HuH-7 (cell line): Measurements from ENCODE around the gene PODXL2.

Experiments
- DNase-seq: peaks from one replicate; pipeline ENCODE4 v3.0.0; 2011; ENCODE audit warnings: low spot score

Gene PODXL2

DNA sequence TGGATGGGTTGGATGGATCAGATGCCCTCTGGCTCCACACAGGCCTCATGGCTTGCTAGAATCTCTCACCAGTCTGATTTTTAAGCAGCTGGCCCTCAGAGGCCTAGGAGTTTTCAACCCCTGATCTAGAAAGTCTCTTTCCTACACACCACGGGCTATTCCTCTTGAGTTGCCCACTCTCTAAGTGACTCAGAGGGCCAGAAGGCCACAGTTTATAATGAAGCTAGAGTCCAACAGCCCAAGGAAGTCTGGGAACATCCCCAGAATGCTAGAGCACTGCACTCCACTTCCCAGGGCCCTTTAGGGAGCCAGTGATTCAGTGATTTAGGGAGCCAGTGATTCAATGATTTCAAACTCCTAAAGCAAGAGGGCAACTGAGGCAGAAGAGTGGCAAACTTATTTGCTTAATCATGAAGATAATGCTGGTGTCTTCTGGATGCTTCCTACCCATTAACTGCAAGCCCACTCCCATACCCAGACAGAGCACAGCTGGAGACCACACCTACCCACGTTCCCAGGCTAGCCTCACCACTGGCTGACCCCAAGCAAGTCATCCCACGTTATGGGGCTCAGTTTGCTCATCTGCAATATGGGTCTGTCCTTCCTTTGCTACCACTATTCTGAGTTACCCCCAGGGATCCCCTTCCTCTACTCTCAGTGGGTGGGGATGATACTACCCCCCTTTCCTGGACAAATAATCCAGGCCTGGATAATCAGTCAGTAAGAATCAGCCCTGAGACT is 80.5 kb downstream of the PODXL2 start:
- no peak for DNase-seq

DNA sequence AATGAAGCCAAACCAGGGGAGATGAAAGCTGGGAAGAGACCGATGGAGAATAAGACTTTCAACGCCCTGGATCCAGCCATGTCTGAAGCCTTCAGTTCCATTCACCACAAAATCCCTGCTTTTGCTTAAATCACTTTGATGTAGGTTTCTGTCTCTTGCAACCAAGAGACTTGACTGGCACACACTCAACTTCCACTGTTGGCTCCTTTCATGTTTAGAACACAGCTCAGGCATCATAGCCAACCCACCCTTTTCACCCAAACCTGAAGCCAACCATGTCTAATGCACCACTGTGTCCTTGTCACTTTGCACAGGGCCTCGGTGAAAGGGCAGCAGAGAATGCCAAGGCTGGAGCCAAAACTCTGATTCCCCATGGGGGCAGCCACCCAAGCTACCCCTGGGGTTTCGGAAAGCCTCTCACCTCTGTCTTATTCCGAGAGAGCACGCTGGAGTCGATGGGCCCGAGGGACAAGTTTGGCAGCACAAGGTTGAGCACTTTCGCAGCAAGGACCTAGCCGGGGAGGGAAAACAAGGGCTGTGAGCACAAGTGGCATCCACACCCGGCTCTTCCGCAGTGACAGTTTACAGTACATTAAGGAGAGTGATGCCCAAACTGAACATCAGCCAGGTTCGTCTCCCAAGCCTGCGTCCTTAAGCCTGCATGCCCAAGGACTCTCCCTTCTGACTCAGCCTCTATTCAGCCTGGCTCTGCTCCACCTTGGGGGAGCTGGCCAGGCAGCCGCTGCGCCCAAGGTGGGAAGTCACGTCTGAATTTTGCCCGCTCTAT is 81.4 kb downstream of the PODXL2 start:
- DNase-seq = no peak

DNA sequence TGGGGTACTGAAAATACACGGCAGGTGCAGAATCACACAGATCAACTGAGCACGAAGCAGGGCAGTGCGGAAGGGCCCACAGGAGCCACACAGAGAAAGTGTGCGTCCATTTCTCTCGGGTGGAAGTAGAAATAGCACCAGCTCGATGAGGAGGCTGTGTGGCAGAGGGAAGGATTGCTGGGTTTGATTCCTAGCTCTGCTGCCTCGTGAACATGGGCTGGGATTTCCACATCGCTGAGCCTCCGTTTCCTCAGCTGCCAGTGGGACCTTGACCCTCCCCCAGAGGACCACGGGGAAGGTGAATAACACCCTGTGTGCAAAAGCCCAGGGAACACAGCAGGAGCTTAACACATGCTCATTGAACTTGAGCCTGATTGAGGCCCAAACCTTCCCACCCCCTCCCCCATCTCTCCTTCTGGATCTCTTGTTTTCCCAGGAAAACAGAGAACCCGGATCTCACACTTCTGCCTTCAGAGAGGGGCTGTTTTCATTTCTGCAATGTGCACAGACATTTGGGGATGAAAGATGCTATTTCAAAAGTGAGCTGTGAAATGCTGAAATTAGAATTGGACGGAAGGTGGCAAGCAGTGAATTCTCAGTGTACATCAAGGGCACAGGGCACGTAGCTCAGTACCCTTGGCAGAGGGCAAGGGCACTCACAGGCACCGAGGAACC is 82.2 kb downstream of the PODXL2 start:
- no peak for DNase-seq

DNA sequence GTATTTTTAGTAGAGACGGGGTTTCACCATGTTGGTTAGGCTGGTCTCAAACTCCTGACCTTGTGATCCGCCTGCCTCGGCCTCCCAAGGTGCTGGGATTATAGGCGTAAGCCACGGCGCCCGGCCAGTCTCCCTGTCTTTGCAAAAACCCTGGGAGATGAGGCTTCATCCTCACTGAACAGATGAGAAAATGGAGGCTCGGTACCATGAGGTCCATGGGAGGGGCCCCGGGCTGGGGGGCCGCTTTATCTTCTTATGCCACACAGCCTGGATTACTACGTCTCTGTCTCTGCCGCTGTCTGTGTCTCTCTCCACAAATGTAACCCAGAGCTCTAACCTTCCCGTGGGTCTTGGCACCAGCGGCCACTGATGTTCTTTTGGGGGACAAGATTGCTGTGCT is 82.9 kb downstream of the PODXL2 start:
- DNase-seq = no peak

DNA sequence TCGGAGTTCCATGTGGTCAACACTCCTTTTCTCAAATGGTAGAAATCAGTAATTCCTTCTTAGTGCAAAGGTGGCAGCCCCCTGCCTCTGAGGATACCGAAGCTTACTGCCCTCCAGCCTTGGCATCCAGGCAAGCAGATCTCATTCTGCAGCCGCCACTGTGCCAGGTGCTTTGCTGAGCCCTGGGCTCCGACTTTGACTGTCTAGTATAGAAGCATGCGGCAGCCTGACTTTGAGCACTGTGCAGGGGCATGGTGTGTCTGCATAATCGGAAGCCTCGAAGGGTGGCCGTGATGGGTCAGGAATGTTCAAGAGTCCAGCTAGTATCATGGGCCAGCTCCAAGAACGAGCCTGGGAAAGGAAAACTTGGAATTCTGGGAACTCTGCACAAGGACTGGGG is 83.5 kb downstream of the PODXL2 start:
- DNase-seq = no peak

DNA sequence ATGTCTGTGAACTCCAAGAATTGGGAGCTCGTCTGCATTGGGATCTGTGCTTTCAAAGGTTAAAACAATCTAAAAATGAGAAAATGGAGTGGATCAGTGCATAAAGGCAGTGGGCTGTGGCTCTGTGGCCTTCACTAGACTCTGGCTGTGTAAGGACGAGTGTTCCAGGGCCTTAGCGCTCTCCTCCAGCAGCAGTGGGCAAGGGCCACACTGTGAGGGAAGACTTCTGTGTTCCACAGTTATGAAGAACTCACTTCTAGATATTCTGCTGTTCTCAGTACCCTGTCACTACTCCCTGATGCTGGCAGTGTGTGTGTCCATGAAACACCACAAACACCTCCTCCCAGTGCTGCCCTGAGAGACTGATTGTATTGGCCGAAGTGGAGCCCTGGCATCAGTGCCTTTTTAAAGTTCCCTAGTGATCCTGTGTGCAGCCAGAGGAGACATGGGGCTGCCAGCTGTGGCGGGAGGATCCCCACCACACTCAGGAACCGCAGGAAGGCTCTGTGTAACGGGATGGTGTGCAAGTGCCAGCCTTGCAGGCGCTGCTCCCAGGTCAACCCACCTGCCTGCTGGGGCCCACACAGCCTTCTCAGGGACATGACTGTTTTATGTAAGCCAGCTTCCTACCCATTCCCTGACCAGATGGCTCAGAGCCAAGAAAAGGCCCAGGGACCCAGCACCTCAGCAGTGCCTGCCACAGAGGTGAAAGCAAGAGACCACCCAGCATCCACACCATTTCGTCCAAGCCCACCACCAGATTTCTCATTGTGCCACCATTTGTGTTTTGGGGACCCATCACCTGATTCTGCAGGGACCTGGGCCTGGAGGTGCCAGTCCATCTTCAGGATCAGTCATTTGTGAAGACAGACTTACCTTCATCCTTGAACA is 84.1 kb downstream of the PODXL2 start:
- no peak for DNase-seq

DNA sequence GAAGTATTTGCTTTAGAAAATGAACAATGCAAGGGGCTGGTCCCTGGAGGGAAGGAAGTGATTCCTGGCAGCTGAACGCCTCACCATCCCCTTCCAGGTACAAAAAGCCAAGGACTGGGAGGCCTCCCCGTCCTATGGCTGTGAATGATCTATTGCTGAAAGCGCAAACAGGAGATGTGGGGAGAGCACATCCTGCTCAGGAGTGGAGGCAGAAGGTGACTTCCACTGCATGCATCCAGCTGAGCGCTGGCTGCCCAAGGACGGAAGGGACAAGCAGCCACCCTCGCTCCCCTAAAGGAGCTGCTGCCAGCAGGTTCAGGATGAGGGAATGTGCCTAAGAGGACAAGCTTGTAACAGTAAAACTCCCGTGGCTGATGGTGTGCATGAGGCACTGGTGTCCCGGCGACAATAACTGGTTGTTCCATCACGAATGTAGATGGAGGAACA is 85.2 kb downstream of the PODXL2 start:
- DNase-seq = no peak

DNA sequence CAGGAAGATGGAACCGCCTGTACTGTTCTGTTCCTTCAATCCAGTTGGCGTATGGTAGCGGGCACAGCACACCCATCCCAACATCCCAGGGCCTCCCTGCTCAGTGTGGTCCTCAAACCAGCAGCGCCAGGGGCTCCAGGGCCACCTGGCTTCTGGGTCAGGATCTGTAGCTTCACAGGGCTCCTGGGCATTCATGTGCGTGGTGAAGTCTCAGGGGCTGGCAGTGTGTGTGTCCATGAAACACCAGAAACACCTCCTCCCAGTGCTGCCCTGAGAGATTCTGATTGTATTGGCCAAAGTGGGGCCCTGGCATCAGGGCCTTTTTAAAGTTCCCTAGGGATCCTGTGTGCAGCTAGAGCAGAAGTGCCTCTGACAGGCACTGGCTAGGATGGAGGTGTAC is 85.9 kb downstream of the PODXL2 start:
- DNase-seq = no peak

DNA sequence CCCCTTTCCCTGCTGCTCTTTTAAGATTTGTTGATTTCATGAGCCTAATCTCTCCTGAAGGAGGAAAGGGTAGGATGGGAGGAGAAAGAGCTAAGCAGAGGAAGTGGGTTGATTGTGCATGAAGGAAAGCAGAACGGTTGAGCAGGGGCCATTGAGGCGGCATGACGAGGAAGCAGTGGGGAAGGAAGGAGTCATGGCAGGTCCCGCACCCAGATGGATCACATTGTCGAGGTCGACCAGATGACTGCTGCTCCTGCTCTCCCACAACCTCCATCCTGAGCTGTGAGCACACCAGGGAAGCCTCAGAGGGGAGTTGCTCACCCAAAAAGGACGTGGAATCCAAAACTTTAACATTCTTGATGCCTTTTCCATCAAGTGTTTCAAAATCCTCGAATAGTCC is 86.5 kb downstream of the PODXL2 start:
- DNase-seq = no peak

DNA sequence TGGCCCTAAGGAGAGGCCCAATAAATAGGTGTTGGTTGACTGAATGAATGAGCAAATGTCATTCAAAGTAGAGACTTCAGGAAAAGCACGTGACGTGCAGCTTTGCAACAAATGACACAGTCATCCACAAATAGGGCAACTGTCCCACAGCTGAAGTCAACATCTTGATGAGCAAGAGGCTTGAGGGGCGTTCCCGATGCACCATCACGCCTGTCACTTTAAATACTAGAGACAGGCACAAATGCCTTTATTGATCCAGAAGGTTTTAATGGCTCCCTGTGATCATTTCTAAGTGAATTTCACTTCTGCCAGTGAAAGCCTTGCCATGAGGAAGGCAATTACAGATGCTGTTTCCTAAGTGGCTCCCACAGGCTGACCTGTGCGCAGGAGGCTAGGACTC is 87.4 kb downstream of the PODXL2 start:
- DNase-seq = no peak

DNA sequence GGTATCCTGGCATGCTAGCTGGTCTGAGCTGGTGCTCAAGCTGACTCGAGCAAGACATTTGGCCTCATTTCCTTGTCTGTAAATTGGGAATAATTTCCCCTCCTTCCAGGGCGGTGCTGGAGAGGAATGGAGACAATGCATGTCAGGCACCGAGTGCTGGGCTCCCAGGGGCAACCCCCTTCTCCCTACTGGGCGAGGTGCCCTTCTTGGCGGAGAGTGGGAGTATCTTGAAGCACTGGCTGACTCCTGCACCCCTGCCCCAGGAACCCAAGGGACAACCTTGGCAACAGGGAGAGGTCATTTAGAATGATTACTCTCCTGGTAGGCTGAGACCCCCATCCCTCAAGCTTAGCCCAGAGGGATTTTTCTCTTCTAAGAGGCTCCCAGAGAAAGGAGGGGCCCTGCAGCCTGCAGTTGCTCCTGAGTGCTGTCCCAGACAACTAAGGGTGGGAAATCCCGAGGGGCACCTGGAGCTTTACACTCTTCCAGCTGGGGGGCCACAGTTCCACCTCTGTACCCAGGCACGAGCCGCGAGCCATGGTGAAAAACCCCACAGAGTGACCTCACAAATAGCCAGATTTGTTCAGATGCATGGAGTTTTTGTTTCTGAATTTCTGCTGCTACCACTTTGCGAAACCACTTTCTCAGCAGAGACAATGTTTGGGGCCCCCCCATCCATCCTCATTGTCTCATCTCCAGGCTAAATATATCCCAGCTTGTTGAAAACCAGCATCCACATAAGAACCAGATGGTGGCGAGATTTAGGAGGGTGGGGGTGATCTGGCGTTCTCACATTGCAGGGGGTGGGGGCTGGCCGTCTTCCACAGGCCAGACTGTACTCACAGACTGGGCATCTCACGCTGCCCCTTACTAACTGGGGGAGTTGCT is 88.6 kb downstream of the PODXL2 start:
- DNase-seq = no peak

DNA sequence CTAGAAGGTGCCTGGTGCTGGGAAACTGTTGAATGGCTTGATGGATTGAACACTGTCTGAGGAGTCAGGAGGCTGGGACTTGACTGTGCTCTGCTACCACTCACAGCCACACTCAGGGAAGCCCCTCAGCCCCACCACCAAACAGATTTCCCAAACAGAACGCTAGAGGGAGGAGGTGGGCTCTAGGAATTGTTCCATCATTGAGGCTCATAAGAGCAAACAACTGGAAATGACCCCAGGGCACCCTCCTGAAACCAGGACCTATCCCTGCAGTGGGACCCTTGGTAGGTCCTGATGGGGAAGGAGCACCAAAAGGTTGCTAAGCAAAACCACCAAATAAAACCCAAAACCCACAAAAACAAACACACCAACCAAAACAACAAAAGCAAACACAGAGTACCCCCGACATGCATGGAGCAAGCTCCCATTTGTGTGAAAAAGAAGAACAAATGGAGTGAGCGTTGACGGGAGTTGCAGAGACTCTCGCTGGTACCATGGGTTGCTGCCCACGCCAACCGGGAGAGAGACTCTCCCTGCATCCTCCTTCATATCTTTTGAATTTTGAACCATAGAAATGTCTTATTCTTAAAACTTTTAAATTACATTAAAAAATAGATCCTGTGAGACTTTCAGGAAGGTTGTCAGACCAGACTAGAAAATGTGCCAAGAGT is 89.4 kb downstream of the PODXL2 start:
- no peak for DNase-seq

DNA sequence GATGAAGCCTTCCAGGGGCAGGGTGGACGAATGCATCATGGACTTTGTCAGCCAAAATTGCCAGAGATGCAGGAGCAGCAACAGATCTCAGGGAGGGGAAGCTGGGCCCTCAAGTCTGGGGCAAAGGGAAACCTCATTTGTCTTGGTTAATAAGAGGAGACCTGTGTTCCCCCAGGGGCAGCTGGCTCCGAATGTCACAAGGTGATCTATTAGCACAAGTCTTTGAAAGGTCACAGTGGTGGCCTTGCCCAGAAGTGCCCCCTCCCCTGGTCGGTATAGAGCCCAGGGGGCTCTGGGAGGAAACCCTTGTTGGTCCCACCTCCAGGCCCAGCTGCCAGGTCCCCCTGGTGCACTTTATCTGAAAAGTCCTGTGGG is 89.9 kb downstream of the PODXL2 start:
- DNase-seq = no peak

DNA sequence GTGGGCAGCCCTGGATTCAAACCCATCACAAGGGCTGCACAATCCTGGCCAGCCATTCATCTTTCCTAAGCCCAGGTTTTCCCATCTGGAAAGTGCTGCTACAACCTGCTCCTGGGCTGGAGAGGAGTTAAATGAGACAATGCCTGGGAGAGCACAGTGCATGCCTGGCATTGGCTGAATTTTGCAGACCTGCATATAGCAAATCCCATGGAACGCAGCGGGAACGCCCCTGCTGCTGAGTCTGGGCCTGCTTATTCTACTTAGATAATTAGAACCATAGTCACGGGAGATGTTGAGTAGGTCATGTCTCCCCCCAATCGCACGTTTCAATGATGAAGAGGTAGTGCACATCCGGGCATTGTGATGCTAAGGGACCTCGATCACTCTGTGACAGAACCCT is 90.4 kb downstream of the PODXL2 start:
- DNase-seq = no peak

DNA sequence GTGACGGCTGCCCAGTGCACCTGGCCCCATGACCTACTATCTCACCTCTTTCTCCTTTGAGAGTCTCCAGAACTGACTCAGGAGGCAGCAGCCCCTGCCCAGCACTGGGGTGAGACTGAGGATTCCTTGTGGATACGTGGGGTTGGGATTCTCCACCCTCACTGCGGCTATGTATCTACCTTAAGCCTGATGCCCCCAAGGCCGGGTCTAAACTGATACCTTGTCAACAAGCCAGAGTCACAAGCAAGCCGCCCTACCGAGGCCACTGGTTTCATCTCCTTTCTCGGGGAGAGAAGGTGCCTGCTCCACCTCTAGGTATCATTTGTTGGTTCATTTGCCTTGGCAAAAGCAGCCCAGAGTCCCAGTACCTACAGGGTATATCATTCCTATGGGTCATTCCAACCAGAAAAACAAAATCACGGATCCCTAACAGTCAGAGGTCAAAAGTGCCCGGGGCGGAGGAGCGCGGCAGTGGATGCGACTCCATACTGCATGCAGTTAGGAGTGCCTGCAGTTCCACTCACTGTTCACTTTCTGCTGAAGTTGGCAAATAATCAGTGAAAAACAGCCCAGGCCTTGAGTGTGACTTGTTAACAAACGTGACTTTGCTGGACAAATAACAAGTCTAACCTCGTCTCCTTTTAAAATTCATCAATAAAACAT is 91.3 kb downstream of the PODXL2 start:
- no peak for DNase-seq

DNA sequence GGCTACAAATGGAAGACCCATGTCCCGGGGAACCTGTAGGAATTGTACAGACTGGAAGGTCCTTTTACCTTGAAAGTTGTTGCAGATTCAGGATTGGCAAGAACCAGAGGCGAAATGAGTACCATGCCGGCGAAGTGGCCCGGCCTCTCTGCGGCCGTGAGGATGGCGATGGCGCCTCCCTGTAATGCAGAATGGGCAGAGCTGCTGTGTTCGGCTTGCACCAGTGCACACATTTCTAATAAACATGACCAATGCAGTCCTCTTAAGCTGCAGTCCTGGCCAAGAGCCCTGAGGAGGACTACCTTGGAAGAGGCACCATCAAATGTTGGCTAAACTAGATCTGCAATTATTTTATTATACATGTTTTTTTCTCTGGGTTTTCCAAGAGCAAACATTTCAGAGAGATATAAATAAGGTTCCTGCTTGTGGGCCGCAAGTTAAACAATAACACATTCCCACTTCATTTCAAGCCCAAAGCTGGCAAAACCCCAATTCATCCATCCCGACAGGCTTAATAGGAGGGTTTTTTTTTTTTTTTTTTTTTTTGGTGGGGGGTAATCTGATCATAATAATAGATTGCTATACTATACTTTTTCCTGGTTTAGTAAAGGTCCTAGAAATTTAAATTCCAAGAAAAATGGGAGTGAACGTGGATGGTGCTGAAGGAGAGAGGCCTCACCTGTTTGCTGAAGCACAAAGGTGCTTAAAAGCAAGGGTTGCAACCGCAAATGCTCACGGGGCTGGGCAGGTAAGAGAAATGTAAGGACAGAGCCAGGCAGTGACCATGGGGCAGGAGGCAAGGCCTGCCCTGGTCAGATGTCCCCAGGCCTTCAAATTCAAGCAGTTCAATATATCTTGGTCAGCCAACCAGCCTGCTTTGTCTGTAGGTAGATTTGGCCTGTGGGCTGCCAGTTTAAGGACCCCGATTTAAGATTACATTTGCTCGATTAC is 92.3 kb downstream of the PODXL2 start:
- no peak for DNase-seq

DNA sequence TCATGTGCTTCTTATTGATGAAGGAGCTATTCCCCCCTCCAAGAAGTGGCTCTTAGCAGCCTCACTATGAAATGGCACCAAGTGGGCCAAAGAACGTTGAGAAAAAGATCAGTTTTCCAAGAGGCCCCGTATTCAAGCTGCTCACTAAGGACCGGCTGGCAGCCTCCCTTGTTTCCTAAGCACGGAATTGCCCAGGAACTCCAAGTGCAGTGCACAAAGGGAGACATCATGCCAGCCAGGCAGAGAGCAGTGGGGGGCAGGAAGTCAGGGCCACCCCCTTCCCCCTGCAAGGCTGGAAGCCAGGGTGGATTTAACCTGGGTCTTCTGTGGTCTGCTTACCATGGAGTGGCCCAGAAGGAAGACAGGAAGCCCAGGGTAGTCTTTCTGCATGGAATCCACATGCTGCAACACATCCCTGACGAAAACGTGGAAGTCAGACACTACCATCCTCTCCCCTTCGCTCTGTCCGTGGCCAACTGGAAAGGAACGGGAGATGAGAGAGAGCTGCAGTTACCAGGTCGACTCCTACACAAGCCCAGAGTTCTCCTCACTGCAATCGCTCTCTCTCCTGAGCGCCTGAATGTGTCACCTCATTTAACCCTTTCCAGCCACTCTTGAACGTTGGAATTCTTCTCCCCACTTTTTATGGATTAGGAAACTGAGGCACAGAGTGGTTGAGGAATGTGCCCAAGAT is 93.3 kb downstream of the PODXL2 start:
- no peak for DNase-seq
